Measurements from ENCODE around the gene CTLA4.

DNA sequence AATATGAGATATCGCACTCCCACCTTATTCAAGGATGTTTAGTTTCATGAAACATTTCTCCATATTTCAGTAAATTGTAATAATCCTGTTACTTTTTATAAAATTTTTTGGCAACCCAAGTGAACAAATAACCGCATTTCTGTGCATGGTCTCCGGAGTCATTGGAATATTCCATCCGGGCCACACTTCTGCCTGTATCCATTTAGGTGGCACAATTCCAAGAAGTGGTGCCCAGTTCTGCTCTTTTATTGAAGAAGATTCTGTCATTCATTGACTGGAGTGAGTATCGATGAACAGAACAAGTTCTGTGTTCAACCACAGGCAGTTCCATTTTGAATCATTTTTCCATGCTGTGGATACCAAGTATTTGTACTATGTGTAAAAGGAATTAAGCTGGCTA, 42.4 kb downstream of the CTLA4 start:
- TF ChIP-seq, protein P1, sequence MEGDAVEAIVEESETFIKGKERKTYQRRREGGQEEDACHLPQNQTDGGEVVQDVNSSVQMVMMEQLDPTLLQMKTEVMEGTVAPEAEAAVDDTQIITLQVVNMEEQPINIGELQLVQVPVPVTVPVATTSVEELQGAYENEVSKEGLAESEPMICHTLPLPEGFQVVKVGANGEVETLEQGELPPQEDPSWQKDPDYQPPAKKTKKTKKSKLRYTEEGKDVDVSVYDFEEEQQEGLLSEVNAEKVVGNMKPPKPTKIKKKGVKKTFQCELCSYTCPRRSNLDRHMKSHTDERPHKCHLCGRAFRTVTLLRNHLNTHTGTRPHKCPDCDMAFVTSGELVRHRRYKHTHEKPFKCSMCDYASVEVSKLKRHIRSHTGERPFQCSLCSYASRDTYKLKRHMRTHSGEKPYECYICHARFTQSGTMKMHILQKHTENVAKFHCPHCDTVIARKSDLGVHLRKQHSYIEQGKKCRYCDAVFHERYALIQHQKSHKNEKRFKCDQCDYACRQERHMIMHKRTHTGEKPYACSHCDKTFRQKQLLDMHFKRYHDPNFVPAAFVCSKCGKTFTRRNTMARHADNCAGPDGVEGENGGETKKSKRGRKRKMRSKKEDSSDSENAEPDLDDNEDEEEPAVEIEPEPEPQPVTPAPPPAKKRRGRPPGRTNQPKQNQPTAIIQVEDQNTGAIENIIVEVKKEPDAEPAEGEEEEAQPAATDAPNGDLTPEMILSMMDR (IDR thresholded peaks at IDR 0.05): peak in 1 of 5 experiments; percentile 2
- TF ChIP-seq POLR2A (IDR thresholded peaks at IDR 0.05) (no peak), POLR2AphosphoS5 (IDR thresholded peaks at IDR 0.05) (no peak)
